Limb (tissue), 2 donors: ENCODE results near the gene FBXL14.
"Not testable (repeated sequence)": the region's sequence is repeated elsewhere in the genome, so short reads cannot be mapped to it uniquely, and the experiment has no call there.

Source experiments
- DNase-seq, 2 donors: peaks; one replicate each; pipeline ENCODE4 v3.0.0-alpha.2; 2016; ENCODE audit errors: extremely low spot score in 2 of 2

FBXL14 gene

DNA sequence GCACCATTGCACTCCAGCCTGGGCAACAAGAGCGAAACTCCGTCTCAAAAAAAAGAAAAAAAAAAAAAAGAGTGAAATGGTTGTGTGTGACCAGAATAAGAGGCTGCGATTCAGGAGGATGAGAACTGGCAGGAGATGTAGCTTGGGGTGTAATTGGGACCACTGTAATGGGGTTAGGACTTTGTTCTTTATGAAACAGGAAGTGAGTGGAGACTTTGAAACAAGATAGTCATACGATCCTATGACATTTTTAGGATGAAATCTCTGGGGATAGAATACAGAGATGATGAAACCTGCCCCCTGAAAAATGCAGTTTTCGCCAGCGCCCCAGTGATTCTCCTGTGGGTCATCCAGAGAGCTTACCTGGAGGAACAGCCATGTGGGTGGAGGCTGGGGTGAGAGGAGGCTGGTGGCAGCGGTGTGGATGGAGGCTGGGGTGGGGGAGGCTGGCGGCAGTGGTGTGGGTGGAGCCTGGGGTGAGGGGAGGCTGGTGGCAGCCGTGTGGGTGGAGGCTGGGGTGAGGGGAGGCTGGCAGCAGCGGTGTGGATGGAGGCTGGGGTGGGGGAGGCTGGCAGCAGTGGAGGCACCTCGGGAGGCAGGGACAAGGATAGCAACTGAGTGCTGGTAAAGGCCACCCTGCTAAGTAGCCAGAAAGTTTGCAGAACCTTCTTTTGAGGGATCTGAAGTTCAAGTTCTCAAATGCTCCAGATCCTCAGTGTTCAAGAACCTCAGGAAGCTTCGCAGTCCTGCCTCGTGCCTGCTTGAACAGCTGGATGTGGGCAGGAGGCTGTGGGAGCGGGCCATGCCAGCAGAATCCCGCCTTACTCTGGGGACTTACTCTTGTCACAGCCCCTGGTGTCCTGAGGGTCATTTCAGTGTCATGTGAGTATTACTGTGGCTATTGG lies 20.2 kb downstream of the FBXL14 start:
- DNase-seq, result peak in 1 of 2 donors; percentile 55

DNA sequence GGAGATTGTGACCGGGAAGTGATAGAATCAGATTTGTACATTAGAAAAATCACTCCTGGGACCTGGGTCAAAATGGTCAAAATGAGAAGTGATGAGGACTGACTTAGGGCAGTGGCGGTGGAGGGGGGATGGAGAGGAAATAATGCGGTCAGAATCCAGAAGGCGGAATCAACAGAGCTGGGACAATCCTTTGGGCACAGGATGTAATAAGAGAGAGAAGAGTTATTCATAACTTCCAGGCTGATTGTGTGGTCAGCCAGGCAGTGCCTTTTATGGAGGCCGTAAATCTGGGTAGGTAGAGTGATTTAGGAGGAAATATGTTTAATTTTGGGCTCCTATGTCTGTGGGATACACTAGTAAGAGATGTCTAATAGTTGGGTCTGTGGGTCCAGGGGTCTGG lies 21.6 kb downstream of the FBXL14 start:
- no peak for DNase-seq

GRCh38 chr12:1567852-1568251 lies 26.5 kb downstream of the FBXL14 start:
- no peak for DNase-seq

DNA sequence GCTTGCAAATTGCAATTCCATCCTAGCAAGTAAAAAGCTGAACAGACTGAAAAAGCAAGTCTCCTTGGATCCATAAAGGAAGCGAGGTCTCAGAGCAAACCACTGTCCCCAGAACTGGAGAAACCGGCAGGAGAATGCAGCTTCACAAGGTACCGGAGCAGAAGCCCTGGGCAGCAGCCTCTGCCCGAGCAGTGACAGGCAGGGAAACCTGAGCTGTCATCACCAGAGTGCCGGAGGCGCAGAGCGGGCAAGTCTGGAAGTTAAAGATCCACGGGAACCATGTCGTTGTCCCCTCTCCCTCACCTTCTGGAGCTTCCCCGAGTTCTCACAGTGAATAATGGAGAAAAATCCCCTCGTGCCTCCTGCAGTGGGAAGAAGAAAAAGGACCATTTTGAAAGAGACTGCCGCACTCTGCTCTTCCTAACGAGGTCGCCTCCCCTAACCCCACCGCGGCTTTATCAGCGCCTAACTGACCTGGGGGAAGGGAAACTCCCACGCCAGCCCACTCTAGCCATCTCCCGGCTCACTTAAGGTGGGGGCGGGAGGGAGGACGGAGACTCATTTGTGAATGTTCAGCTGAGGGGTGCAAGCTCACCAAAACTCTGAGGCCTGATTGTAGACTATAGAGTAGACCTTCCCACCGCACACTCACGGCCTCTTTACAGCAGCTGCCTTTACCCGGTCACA lies 27.8 kb downstream of the FBXL14 start:
- no peak for DNase-seq

DNA sequence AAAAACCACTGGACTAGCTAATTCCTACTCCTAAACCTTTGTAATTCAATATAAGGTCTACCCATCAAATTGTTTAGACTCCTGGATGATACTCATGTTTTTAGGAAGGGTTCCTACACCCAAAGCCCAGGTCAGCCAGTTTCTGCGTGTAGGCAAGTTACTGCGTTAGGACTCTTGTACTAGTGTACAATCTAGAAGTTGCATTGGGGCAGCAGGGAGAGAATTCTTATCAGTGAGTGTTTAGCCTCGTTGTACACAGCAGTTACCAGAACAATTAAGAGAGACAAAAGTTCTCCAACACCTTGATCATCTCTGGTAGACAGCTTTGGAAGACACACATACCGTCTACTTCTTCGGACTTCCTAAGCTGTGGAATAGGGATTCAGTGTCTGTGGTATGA lies 29.2 kb downstream of the FBXL14 start:
- DNase-seq, result no peak

DNA sequence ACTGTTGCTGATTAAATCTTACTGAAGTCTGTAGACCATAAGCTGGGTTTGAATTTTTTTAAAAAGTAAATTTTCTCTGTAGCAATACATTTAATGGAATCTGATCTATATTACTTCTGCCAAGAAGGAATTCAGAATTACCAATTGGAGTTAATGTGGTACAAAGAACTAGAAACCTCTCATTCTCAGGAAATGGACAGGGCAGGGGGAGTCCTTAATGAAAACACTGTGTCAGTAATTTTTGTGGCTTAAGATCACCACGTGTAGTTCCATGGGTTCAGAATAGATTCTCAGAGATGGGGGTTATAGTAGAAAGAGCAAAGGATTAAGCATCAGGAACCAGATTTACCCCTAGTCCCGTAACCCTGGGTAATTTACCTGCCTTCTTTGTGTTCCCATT lies 30.3 kb downstream of the FBXL14 start:
- DNase-seq, result no peak

- no peak for DNase-seq
Observed at GRCh38 chr12:1562813-1563407, 31.5 kb downstream of the FBXL14 start.

GRCh38 chr12:1560704-1561103 lies 33.7 kb downstream of the FBXL14 start:
- DNase-seq, result no peak

GRCh38 chr12:1559676-1560091 lies 34.7 kb downstream of the FBXL14 start:
- DNase-seq, result no peak

- not testable (repeated sequence) for DNase-seq
Observed at GRCh38 chr12:1558108-1558507, 36.3 kb downstream of the FBXL14 start.

DNA sequence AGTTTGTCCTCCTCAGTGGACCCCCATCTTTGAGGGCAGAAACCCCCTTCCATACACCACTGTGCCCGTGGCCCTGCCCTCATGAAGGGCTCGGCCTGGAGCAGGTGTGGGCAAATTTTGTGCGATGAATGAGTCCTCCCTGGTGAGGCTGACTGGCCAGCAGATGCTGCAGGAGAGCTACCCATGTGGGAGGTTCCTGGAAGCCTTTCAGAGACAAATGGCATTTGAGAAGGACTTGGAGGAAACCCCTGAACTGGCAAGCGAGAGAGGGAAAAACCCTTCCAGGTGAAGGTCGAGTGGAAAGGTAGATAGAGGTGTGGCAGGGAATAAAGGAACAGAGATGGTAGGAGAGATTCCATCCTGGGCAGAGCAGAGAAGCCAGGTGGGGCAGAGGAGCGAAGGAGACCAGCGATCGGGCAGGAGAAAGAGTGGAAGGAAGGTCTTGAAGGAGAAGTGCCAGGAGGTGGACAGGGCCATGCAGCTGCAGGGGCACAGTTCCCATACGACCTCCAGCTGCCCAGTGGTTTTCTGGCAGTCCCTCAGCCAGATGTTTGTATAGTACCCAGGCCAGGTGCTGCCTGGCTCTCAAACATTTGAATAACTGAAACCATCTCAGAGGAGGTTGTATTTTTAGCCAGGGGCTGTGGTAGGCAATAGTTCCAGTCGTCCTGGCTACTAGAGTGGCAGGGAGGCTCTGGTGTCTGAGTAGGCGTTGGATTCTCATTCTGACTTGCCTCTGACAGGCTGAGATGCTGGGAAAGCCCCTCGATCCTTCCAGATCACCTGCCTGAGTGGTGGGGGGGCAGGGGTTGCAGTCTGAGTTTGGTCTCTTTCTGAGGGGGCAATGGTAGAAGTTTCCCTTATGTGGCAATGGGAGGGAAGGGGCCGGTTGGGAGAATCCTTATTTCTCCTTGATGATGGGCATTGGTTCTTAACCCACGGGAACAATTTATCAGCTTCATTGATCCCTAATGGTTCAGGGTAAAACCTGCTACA lies 40.1 kb downstream of the FBXL14 start:
- DNase-seq, result no peak

DNA sequence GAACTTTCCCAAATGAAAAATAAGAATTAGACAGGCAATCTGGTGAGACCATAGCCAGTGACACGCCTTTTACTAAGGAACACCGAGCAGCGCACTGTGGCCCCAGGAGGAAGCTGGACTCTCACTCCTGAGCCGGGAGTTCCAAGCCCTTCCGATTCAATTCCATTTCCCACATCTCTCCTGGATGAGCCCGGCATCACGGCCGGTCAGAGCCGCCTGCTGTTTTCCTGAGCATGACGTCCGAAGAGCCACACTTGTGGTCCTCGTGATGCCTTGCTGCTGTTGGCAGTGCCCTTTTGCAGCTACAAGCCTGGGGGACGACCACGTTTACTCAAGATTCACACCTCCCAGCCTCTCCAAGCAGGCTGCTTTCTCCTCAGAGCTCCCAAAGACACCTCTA lies 40.8 kb downstream of the FBXL14 start:
- DNase-seq, result no peak

GRCh38 chr12:1552911-1553491 lies 41.4 kb downstream of the FBXL14 start:
- no peak for DNase-seq

DNA sequence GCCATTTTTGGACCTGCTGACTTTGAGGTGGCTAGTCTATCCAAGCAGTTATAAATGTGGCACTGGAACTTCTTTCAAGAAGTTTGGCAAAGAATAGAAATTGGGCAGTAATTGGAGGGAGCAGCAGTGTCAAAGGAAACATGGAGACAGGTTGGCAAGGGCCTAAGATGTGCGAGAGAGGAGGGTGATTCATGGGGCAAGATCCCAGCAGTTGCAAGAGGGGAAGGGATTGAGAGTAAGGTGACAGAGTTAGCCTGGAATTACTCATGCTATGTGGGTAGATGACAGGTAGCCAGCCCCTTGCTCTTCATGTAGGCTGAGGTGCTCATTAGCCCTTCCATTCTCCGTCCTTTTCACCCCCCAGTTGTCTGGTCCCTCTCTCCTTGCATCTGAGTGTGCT lies 42.2 kb downstream of the FBXL14 start:
- DNase-seq, result no peak

GRCh38 chr12:1551496-1551895 lies 42.9 kb downstream of the FBXL14 start:
- DNase-seq, result no peak

DNA sequence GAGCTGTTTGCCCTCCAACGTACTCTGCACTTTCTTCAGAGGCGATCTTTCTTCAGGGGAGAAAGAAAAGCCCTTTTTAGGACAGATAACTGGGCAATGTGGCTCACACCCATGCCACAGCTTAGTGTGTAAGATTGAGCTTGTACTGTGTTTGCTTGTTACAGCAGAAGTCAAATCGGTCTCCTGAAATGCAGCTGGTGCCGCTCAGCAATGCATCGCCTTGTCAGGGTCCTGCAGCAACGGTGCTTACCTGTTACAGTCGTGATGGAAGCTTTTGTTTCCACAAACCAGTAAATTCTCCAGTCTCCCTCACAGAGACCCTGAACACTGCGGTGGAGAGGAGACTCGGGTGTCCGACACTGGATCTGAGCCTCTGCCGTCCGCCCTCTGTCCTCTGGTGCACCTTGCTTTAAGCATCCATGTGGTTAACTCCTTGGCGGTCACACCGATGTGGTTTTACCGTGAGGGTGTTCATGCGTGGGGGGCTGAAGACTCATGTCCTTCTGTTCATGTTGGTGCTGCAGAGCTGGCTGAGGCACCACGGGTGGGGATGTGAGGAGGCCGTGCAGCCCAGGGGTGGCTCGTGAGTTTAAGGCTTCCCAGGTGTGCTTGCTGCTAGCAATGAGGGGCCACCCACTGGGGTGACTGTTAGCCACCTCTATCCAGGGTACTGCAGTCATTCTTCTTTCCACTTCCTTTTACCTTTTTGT lies 47.3 kb downstream of the FBXL14 start:
- no peak for DNase-seq

DNA sequence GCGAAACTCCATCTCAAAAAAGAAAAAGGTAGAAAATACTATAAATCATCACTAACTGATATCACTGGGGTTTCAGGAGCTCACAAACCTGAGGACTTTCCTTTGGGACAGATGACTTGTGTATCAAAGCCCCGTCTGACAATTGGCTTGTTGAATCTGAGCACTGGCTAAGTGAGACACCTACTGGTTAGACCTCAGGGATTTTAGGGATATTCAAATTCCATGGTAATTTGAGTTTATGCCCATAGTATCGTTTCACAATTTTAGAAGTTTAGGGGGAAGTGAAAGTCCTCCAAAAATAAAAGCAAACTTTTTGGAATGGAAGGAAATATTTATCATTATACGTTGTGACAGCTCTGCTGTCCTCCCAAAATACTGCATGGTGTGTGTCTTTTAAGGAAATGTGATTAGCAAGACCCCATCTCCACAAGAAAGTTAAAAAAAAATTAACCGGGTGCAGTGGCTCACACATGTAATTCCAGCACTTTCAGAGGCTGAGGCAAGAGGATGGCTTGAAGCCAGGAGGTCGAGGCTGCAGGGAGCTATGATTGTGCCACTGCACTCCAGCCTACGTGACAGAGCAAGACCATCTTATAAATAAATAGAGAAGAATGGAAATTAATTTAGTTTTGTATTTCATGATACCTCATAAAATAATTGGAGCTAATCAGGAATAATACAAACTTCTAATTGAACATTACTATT lies 49.2 kb downstream of the FBXL14 start:
- DNase-seq, result no peak

GRCh38 chr12:1542599-1542998 lies 51.8 kb downstream of the FBXL14 start:
- DNase-seq, result no peak

GRCh38 chr12:1540690-1541089 lies 53.7 kb downstream of the FBXL14 start:
- no peak for DNase-seq

- no peak for DNase-seq
Observed at GRCh38 chr12:1539135-1539534, 55.2 kb downstream of the FBXL14 start.
